ENCODE results near the gene OTP.

The OTP gene

GRCh38 chr5:77637998-77638762, at the start of gene OTP:
TSS of gene OTP (minus strand) at chr5:77638713. CDS start at chr5:77638549, 164 bp downstream.
- DNase-seq (ENCODE audit: low read depth) = no peak

- no peak for DNase-seq (ENCODE audit: low read depth)
These were observed 44.7 kb upstream of the OTP start for GRCh38 chr5:77683171-77683732.

- no peak for DNase-seq (ENCODE audit: low read depth)
These were observed 32.0 kb upstream of the OTP start for GRCh38 chr5:77670526-77670925.

DNA sequence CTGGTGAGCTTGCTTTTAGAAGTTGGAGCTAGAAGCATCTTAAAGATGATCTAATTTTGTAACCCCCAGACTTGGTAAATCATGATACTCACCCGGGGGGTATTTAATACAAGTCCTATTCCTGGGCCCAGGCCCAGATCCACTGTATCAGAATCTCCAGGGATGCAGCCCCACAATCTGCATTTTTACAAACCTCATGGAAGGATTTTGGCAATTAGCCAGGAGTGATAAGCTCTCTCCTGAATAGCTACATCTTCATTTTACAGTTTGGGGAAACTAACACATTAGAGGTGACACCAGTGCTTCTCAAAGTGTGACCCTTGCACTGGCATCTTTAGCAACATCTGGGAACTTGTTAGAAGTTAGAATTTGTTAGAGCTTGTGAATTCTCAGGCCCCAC, 31.2 kb upstream of the OTP start:
- DNase-seq (ENCODE audit: low read depth) = no peak

DNA sequence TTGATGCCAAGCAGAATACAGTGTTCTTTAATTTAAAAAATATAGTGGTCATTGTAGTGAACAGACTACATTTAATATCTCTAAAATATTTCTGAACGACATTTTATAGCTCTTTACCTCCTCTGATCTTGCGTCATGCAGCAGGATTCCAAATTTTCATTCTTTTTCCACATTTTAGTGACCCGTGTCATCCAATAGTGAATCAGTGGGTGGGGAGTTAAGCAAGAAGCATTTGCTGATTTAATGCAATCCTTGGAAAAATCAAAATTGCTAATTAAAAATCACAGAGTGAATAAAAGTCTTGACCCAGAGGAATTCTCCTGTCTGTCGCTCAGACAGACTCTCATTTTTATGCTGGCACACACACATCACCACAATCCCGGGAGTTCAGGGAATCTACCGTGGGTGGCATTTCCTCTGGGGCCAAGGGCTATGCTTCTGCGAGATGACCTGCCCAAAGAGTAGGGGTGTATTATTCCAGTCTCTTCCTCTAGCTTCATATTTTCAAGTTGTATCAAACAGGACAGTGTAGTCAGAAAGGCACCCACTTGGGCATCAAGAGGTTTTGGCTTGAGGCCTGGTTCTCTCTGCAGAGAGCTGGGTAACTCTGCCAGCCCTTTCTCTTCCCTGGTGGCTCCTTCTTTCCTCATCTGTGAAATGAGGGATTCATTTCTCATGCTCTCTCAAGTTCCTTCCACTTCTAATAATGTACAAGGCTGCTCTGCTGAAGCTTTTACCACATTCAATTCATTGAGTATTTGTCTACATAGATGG, 24.8 kb upstream of the OTP start:
- DNase-seq (ENCODE audit: low read depth) = no peak

DNA sequence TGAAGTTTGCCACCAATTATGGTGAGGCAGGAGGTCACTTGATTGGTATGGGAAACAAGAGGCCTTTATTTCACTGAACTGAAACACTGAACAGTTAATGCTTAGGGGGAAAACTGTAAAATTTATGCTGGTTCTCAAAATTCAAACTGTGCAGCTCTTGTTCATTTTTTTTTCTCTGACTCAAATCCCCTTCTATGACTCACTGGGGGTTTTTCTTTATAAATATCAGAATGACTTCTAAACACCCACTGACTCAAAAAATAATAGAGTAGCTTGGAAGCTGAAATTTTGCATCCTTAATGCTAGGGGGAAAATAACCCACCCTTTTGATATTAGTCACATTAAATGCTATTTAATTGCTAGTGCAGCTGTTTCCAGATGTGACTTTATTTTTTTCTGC, 24.1 kb upstream of the OTP start:
- no peak for DNase-seq (ENCODE audit: low read depth)

GRCh38 chr5:77658662-77659061, 20.1 kb upstream of the OTP start:
- no peak for DNase-seq (ENCODE audit: low read depth)

DNA sequence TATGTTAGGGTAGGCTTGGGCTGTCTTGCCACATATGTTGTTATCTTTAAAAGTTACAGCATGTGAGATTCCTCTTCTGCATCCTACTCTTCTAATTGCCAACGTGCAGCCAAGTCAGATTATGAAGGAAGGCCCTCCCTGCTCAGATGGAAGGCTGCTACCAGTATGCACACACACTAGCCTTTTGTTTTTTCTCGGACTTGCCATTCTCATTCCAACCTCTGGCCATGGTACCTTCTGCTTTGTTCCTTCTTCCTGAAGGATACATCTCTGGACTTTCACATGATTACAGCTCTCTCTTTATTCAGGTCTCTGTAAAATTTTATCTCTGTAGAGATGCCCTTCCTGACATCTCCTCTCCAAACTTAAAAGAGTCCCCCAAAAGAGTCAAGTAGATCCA, 12.8 kb upstream of the OTP start:
- no peak for DNase-seq (ENCODE audit: low read depth)

- DNase-seq (ENCODE audit: low read depth) = no peak
These were observed 12.2 kb upstream of the OTP start for GRCh38 chr5:77650686-77651085.

GRCh38 chr5:77649776-77650175, 11.3 kb upstream of the OTP start:
- no peak for DNase-seq (ENCODE audit: low read depth)

- DNase-seq (ENCODE audit: low read depth) = no peak
These were observed 7.6 kb upstream of the OTP start for GRCh38 chr5:77645995-77646639.

- DNase-seq (ENCODE audit: low read depth) = no peak
These were observed 6.9 kb upstream of the OTP start for GRCh38 chr5:77645158-77645994.

GRCh38 chr5:77644371-77645157, 6.1 kb upstream of the OTP start:
- DNase-seq (ENCODE audit: low read depth) = no peak

DNA sequence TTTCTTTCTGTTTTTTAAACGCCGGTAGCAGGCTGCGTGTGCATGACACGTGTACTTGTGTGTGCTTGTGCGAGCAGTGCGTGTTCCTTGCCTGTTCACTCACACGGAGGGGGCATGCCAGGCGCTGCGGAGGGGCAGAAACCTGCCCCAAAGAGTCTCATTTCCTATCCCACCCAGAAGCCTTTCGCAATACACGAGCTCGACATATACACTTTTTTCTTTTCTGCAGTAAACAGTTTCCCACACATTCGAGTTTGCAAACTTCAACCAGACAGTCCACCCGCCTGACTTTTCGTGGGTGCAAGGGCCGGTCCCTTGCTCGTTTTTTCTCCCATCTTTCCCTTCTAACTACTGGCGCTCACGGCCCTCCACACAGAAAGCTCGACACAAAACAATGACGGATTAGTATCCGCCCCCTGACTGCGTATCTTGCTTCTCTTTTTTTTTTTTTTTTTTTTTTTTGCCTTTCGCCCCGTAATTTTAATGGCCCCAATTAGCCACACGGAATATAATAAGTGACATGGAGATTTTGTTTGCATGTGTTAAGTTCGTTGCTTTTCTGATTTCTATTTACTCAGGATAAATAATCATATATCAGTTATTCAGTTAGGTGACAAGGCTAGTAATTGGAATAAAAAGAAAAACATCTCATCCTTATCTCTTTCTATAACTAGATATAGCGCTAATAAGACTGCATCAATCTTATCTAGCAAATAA, 5.3 kb upstream of the OTP start:
- DNase-seq (ENCODE audit: low read depth) = no peak

DNA sequence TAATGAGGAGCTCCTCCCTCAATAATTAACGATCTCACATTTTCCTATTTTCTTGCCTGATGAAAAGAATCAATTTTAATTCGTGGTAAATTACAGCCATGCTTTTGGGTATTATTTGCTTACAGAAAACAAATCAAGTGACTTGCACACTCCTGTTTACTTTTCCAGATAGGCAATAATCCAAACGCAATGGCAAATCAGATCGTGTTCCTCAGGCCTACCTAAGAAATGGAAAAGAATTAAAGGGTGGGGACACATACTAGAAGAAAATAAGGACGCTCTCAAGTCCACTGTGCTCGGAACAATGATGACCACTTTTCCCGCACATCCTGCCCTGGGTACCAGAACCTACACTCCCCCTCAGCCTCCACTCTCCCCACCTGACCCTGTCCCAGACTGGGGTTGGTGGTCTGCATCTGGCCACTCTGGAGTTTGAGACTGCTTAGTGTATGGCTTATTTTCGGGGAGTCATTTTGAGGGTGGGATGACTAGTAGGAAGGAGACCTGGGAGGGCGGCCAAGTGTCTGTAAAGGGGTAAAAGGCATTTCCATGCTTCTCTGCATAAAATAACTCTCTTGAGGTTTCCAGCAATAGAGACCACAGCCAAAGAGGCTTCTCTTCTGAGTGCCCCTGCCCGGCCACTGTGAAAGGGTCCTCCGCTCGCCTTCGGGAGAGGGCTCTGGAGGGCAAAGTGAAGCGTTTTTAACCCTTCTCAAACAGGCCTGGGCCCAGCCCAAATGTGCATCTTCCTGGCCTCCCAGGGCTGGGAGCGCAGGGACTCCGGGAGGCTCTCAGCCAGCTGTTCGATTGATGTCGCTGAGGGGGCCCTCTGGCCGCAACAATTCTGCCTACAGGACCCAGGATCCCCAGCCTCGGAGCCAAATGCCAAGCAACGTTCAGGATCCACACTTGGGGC, 4.5 kb upstream of the OTP start:
- no peak for DNase-seq (ENCODE audit: low read depth)

GRCh38 chr5:77641963-77642737, 3.6 kb upstream of the OTP start:
- DNase-seq (ENCODE audit: low read depth) = no peak

- DNase-seq (ENCODE audit: low read depth) = no peak
These were observed 3.0 kb upstream of the OTP start for GRCh38 chr5:77641397-77641943.

All from T-helper 22 cell (primary cell).